ENCODE results near the gene LRRN2.

DNA sequence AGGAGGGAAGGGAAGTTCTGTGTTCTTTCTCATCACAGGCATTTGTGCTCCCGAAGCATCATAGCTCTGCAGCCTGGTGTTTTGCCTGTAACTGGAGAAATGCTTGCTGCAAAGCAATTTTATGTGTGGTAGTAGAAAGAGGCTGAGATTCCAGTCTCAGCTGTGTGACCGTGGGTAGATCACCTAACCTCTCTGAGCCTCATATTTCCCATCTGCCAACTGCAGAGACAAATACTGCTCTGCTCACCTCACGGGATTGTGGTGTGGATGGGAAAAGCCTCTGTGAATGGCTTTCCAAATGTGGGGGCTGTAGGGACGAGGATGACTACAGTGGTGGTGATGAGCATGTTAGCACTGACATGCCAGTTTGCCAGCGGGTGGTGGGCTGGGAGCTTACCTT lies 85.3 kb downstream of the LRRN2 start:
- no peak for TF ChIP-seq FOXM1 (IDR thresholded peaks at IDR 0.05; ENCODE audit: borderline replicate concordance)
- TF ChIP-seq SUZ12 (IDR thresholded peaks at IDR 0.05), result no peak
- no peak for TF ChIP-seq FOXK2 (IDR thresholded peaks at IDR 0.05)
- TF ChIP-seq SP1 (IDR thresholded peaks at IDR 0.05), result no peak
- TF ChIP-seq L3MBTL2 (conservative IDR thresholded peaks at IDR 0.05), result no peak
- TF ChIP-seq HDGF (IDR thresholded peaks at IDR 0.05; ENCODE audit: borderline replicate concordance), result no peak
- TF ChIP-seq FOXA1 (IDR thresholded peaks at IDR 0.05), result no peak
